Ovary (tissue), 3 donors: Measurements from ENCODE around the gene CDKN2B-AS1.

Source experiments
- EP300 ChIP-seq: sonication (generic); formaldehyde crosslinking; IDR thresholded peaks from one replicate; pipeline ENCODE4 v1.6.1; 2017; ENCODE audit warnings: antibody characterized with exemption
- TF ChIP-seq, protein P1 (sequence below), 3 donors: fragments of 450-650 bp in 2 of 3; fragments of 200-600 bp in 1 of 3; IDR thresholded peaks; one replicate each; pipeline versions ENCODE4 v1.5.1 to v1.8.0; 2016 to 2022; ENCODE audit warnings: antibody characterized with exemption in 3 of 3, mild to moderate bottlenecking in 1 of 3
- donor health status: DM: no; HTN: no; CAD: no.

DNA sequence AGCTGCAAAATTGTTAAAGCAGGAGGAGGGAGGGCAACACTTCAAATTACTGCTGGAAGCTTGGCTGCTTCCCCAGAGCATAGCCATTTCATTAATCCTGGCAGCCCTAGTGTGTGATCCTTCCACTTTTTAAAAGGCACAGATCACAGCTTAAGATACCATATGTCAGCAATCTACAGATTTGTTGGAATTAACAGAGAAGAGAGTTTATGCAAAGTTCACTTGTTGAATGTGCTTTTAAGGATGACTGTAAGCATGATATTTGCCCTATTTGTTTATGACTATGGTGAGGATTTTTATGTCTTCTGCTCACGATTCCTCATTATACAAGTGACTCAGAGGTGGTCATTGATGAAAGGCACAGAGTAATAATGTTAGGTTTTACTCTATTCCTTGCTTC, 170.6 kb downstream of the CDKN2B-AS1 start:
- TF ChIP-seq, protein P1, sequence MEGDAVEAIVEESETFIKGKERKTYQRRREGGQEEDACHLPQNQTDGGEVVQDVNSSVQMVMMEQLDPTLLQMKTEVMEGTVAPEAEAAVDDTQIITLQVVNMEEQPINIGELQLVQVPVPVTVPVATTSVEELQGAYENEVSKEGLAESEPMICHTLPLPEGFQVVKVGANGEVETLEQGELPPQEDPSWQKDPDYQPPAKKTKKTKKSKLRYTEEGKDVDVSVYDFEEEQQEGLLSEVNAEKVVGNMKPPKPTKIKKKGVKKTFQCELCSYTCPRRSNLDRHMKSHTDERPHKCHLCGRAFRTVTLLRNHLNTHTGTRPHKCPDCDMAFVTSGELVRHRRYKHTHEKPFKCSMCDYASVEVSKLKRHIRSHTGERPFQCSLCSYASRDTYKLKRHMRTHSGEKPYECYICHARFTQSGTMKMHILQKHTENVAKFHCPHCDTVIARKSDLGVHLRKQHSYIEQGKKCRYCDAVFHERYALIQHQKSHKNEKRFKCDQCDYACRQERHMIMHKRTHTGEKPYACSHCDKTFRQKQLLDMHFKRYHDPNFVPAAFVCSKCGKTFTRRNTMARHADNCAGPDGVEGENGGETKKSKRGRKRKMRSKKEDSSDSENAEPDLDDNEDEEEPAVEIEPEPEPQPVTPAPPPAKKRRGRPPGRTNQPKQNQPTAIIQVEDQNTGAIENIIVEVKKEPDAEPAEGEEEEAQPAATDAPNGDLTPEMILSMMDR (IDR thresholded peaks at IDR 0.05), result no peak
- TF ChIP-seq EP300, result no peak
